ENCODE measurements around the gene RBM18. TPM values are rescaled to one million over a fixed set of nuclear protein-coding genes. Genes with fewer than 3 reads are reported as not detected.

The RBM18 gene
- polyA plus RNA-seq, 3 donors from 2014 or later: 20.9 to 26.5 (median 21.8) TPM

DNA sequence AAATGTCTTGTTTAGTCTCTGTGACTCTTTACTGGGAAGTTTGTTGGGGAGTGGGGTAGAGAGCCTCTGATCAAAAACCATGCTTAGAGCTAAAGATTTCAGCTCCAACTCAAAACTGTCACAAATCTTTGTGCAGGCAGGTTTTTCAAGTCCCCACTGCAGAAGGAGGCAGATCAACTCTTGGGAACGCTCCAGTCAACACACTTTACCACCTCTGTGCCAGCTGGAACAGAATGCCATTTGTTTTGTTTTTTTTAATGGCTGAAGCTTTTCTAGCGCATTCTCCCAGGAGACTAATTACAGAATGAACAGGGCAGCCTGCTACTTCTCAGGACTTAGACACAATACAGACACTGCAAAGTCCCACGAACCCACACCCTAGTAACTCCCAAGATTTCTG is 18.0 kb downstream of the RBM18 start:
- peaks cover 0 to 4% of the 10 kb centered on the region in 2 donors for H3K4me1 Mint-ChIP-seq

DNA sequence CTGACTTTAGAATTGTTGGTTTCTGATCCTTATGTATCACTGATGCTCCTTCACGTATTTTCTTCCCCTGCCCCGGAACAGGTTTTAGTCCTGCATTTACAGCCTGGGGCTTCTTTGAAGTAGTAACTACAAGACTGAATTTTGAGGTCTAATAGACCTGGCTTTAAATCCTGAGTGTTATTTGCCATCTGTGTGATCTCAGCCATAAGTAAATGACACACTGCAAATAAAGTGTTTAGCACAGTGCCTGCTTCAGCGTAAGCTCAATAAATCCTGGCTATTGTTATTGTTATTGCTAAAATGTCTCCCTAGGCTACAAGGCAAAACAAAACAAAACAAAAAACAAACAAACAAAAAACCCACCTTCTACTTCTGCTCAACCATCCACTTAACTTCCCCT is 20.3 kb downstream of the RBM18 start:
- Mint-ChIP-seq H3K27ac (peak overlapping the region in 1 of 6 donors; percentile 51), H3K4me3 (no peak overlapping the region), H3K27me3 (ENCODE audit: low read depth in 3 of 3) (peaks cover 0 to 1% (median 0%) of the 10 kb centered on the region in 3 donors), H3K36me3 (peaks cover 27 to 61% (median 46%) of the 10 kb centered on the region in 3 donors), H3K4me1 (no peaks in the 10 kb centered on the region), H3K9me3 (no peaks in the 10 kb centered on the region)
- no peak for DNase-seq

More for the DNA sequence above, 18.0 kb downstream of the RBM18 start:
- H3K4me3 Mint-ChIP-seq: no peak overlapping the region
- H3K36me3 Mint-ChIP-seq: peaks cover 26 to 60% (median 45%) of the 10 kb centered on the region in 3 donors
- no peak for DNase-seq
- H3K9me3 Mint-ChIP-seq: no peaks in the 10 kb centered on the region
- H3K27me3 Mint-ChIP-seq (ENCODE audit: low read depth in 3 of 3): no peaks in the 10 kb centered on the region
- H3K27ac Mint-ChIP-seq: no peak overlapping the region

DNA sequence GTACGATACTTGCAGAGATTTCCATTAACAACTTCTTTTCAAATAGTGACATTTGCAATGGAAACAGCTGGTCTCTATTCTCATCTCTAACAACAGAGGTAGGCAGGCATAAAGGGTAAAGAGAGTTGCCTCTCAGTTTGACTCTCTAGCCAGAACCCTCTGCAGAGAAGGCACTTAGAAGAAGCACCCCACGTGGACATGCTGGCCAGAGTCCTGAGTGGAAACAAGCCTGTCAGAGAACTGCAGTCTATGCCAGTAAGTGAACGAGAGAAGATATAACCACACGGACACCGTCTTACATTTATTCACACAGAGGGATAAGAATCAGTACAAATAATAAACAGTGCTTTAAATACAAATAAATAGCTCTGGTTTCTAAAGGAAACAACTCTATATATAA is 24.9 kb downstream of the RBM18 start:
- peaks cover 19 to 45% (median 28%) of the 10 kb centered on the region in 3 donors for H3K36me3 Mint-ChIP-seq
- no peak overlapping the region for H3K27ac Mint-ChIP-seq
- H3K9me3 Mint-ChIP-seq: no peaks in the 10 kb centered on the region
- no peaks in the 10 kb centered on the region for H3K4me1 Mint-ChIP-seq
- H3K4me3 Mint-ChIP-seq: no peak overlapping the region
- H3K27me3 Mint-ChIP-seq (ENCODE audit: low read depth in 3 of 3): peaks cover 0 to 3% (median 1%) of the 10 kb centered on the region in 3 donors
- DNase-seq: no peak

DNA sequence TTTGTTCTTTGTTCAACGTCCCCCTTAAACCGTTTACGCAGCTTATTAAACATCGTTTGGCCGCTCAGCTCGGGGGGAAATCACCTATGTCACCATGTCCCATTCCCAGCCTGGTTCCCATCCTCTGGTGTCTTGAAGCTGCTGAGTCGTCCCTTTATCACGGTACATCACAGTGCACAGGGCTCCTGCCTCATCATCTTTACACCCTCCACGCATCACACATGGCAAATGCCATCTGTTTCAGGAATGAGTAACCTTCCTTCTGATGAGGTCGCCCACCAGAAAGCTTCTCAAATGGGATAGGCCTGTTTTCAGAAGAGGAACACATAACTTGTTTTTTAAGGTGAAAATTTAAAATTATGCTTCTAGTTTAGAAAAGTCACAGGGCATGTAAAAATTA is 28.0 kb downstream of the RBM18 start:
- no peak for DNase-seq
- Mint-ChIP-seq H3K9me3 (no peaks in the 10 kb centered on the region), H3K4me1 (no peaks in the 10 kb centered on the region), H3K4me3 (no peak overlapping the region), H3K27me3 (ENCODE audit: low read depth in 3 of 3) (peaks cover 0 to 5% (median 3%) of the 10 kb centered on the region in 3 donors), H3K36me3 (peaks cover 10 to 25% (median 14%) of the 10 kb centered on the region in 3 donors), H3K27ac (no peak overlapping the region)

DNA sequence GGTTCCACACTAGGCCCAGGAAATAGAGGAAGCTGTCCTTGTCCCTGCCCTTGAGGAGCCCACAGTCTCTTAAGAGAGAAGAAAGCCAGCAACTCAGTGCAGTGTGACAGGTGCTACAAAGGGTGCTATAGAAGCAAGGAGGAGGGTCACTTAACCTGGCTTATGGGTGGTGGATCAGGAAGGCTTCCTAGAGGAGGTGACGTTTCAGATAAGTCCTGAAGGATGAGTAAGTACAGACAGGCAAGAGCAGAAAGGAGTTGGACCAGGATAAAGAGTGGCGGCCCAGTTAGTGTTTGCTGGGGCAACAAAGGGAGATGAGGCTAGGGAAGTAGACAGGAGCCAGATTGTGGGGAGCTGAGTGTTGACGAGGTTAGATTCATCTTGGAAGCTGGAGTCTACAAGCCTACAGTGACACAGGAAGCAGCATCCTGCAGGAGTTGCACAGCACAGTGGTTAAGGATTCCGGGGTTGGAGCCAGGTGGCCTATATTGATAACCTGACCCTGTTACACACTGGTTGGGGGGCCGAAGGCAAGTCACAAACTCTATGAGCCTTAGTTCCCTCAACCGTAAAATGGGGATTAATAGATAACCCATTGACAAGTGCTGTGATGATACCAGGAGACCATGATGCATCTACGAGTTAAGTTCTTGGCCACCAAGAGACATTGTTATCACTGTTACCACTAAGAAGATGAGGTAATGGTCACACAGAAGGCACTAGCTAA is 30.5 kb downstream of the RBM18 start:
- DNase-seq: no peak
- Mint-ChIP-seq H3K4me1 (no peaks in the 10 kb centered on the region), H3K27me3 (ENCODE audit: low read depth in 3 of 3) (peaks cover 0 to 4% (median 3%) of the 10 kb centered on the region in 3 donors), H3K36me3 (peaks cover 0 to 8% (median 5%) of the 10 kb centered on the region in 3 donors), H3K4me3 (no peak overlapping the region), H3K27ac (no peak overlapping the region), H3K9me3 (no peaks in the 10 kb centered on the region)

DNA sequence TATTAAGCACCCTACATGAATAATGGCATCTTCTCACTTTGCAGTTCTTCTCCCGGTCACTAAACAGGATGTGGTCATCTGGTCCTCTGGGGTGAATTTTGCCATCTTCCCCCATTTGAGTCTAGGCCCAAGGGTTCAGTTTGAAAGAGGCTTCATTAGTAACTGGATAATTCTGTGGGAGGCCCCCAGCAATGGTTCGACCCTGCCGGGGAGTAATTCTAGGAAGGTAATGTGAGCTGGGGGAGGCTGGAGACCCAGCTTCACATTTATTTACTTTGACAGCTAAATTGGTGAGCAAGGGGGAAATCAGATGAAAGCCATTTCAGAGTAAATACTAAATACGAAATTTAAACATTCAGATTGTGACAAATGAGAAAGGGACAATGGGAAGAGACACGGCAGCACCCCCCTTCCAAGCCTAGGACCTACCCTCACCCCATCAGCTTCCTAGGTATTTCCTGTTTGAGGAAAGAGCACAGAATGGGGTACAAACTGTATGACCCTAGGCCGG is 31.8 kb downstream of the RBM18 start:
- Mint-ChIP-seq H3K4me1 (no peaks in the 10 kb centered on the region), H3K27me3 (ENCODE audit: low read depth in 3 of 3) (peaks cover 0 to 4% (median 3%) of the 10 kb centered on the region in 3 donors), H3K4me3 (no peak overlapping the region), H3K9me3 (no peaks in the 10 kb centered on the region), H3K27ac (no peak overlapping the region), H3K36me3 (no peaks in the 10 kb centered on the region)
- DNase-seq: no peak

DNA sequence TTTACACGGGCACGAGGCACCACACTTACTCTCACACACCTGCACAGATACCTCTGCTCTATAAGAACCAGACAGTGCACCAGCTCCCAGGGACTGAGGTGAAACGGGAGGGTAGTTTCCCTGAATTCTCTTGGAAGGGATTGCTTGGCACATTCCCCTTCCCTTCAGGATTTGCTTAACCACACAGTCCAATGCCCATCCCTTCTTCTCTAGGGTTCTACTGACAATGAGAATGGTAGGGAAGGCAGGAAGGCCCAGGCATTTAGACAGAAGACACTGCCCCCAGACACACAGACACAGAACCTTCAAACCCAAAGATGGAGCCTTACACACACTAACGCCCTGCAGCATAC is 35.2 kb downstream of the RBM18 start:
- Mint-ChIP-seq H3K4me3 (no peak overlapping the region), H3K9me3 (no peaks in the 10 kb centered on the region), H3K27me3 (ENCODE audit: low read depth in 3 of 3) (peaks cover 7 to 10% (median 8%) of the 10 kb centered on the region in 3 donors), H3K4me1 (peaks cover 0 to 2% of the 10 kb centered on the region in 2 donors), H3K36me3 (no peaks in the 10 kb centered on the region), H3K27ac (no peak overlapping the region)
- no peak for DNase-seq

DNA sequence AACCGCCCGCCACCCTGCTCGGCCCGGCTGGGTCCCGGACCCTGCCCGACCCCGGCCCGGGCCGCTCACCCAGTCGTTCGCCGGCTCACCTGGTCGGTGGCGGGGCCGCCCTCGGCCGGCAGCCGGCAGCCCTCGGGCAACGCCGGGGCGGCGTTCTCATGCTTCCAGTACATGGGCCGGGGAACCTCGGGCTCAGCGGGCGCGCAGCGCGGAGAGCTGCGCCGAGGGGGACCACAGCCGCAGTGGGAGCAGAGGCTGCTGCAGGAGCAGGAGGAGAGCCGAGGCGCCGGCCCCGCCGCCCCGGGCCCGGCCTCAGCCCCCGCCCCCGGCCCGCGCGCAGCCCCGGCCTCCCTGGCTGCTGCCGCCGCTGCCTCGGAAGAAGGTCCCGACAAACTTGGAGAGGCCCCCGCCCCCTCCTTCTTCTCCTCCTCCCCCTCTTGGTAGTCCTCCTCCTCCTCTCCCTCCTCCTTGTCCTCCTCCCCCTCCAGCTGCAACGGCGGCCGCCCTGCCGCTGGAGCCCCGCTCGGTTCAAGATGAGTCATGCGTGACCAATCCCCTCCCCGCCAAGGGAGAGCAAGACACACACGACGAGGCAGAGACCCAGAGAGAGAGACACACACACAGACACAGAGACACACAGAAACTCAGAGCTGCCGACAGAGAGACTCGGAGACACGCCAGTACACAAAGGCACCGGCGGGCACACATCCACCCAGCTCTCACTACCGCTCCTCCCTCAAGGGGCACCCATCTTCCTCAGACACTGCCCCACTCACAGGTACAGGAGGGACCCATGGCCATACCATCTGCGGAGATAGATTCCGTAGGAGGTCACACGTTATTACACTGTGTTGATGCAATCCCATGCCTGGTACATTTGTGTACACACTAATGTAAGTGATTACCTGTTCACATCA is 35.8 kb downstream of the RBM18 start, which contains the start of gene LHX6:
LHX6 (minus strand) TSS at position 390 of the 917 bp plus-strand sequence; CDS start at position 173, 217 bp downstream.
- Mint-ChIP-seq H3K4me3 (peak within 1 kb of the TSS in 1 of 5 donors; percentile 27), H3K27ac (no peak within 1 kb of the TSS), H3K4me1 (peaks cover 0 to 2% of the 10 kb centered on the region in 2 donors), H3K36me3 (no peaks in the 10 kb centered on the region), H3K27me3 (ENCODE audit: low read depth in 3 of 3) (peaks cover 9 to 15% (median 9%) of the 10 kb centered on the region in 3 donors), H3K9me3 (no peaks in the 10 kb centered on the region)
- no peak for DNase-seq

DNA sequence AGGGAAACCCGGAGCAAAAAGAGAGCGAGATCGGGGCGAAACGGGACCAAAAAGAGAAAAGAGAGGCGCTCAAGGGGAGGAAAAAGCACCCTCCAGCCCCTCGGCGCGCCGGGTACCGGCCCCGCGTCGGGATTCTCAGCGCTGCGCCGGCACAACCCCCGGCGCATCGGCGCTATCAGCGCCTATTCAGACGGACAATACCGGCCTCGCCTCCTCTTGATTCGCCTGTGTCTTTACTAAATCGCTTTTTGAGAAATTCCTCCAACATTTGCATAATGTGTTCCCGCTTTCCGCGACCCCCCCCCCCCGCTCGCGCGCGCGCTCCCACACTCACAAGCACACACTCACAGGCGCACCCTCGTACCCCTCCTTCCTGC is 36.5 kb downstream of the RBM18 start:
- Mint-ChIP-seq H3K4me3 (peak overlapping the region in 1 of 5 donors; percentile 27), H3K9me3 (no peaks in the 10 kb centered on the region), H3K36me3 (no peaks in the 10 kb centered on the region), H3K27me3 (ENCODE audit: low read depth in 3 of 3) (peaks cover 9 to 16% (median 9%) of the 10 kb centered on the region in 3 donors), H3K4me1 (peaks cover 0 to 2% of the 10 kb centered on the region in 2 donors), H3K27ac (no peak overlapping the region)
- no peak for DNase-seq

DNA sequence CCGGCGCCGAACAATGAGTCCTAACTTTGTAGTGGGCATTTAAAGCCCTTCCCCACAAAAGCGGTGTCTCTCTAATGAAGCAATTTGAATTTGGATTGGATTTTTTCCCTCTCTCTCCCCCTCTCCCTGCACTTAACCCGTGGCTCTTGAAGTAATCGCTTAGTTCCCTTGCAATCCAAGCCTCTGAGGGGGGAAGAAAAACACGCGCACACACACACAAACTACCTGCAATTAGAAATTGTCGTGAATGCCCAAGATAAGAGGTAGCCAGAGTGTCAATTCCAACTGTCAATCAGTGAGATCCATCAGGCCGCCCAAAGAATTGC is 37.1 kb downstream of the RBM18 start:
- H3K36me3 Mint-ChIP-seq: no peaks in the 10 kb centered on the region
- no peaks in the 10 kb centered on the region for H3K9me3 Mint-ChIP-seq
- H3K27ac Mint-ChIP-seq: no peak overlapping the region
- H3K27me3 Mint-ChIP-seq (ENCODE audit: low read depth in 3 of 3): peaks cover 5 to 17% (median 9%) of the 10 kb centered on the region in 3 donors
- no peak for DNase-seq
- H3K4me3 Mint-ChIP-seq: no peak overlapping the region
- peaks cover 0 to 2% of the 10 kb centered on the region in 2 donors for H3K4me1 Mint-ChIP-seq

DNA sequence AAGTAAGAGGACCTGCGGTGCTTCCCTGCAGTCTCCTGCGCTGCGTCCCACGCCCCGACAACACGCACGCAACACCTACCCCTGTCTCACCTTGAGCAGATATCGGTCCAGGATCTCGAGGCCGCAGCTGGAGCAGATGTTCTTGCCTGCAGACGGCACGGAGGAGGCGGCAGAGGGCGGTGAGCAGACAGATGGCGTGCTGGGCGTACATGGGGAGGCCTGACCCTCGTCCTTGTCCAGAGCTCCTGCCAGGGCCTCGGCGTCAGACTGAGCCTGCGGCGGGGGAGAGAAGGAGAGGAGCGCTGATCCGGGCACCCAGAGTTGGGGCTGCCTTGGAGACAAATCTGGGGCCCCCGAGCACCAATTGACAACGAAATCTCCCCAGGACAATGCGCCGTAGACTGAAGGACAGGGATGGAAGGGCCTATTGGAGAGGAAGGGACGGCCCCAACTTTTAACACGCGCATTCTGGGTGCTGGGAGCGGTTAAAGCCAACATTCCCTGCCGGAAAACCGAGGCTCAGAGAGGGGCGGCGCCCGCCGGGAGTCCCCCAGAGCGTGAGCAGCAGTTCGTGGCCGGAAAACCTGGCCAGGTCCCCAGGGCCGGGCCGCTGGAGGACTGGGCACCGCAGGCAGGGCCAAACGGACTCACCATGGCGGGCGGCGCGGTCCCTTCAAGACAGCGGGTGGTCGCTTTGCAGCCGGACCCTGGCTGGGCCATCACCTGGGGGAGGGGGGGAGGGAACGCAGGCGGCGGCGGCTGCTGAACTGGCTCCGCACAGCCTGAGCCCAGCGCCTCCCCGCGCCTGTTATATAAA is 37.7 kb downstream of the RBM18 start:
- peak overlapping the region in 1 of 5 donors; percentile 18 for H3K4me3 Mint-ChIP-seq
- peaks cover 9 to 20% (median 11%) of the 10 kb centered on the region in 3 donors for H3K27me3 Mint-ChIP-seq (ENCODE audit: low read depth in 3 of 3)
- no peak overlapping the region for H3K27ac Mint-ChIP-seq
- H3K36me3 Mint-ChIP-seq: no peaks in the 10 kb centered on the region
- no peak for DNase-seq
- H3K9me3 Mint-ChIP-seq: no peaks in the 10 kb centered on the region
- H3K4me1 Mint-ChIP-seq: peaks cover 0 to 2% of the 10 kb centered on the region in 2 donors

DNA sequence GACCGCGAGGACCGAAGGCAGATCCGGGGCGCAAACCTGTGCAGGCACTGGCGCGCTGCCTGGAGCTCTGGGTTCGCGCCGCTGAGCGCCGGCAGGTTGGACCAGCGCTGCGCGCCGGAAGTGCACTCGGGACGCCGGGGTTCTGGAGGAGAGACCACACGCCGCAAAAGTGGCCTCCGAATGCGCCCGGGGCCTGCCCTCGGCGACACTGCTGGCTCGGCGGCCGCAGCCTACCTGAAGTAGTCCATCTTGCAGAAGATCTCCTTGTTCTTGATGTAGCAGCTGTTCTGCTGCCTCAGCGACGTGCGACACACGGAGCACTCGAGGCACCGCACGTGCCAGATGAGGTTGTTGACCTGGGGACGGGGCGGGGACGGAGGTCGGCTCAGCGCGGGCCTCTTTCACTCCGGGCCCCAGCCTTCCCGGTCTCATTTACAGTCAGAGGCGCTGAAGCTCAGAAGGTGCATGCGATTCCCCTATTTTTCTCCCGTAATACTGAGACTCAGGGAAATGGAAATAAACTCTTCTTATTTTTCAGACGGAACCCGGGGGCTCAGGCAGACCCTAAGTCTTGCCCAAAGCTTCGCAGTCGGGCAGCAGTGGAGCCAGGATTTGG is 38.4 kb downstream of the RBM18 start:
- Mint-ChIP-seq H3K4me1 (peaks cover 0 to 2% of the 10 kb centered on the region in 2 donors), H3K36me3 (no peaks in the 10 kb centered on the region), H3K4me3 (peak overlapping the region in 2 of 5 donors; percentile 18 to 26), H3K27me3 (ENCODE audit: low read depth in 3 of 3) (peaks cover 9 to 26% (median 11%) of the 10 kb centered on the region in 3 donors), H3K27ac (no peak overlapping the region), H3K9me3 (no peaks in the 10 kb centered on the region)
- DNase-seq: no peak
